Breast epithelium (tissue), 3 donors: Measurements from ENCODE around the gene TRAPPC10.

Experiments used
- POLR2A ChIP-seq: fragments of 450-650 bp; IDR thresholded peaks from one replicate; pipeline ENCODE4 v1.6.1; 2016; ENCODE audit warnings: antibody characterized with exemption, mild to moderate bottlenecking, moderate library complexity
- POLR2AphosphoS5 ChIP-seq, 3 donors: sonication (generic); formaldehyde crosslinking; IDR thresholded peaks; one replicate each; pipeline ENCODE4 v1.6.1; 2017; ENCODE audit warnings: antibody characterized with exemption in 3 of 3
- TF ChIP-seq, protein P1 (sequence below), 3 donors: fragments of 450-650 bp; IDR thresholded peaks; one replicate each; pipeline ENCODE4 v1.5.1; 2016 to 2017; ENCODE audit warnings: antibody characterized with exemption in 3 of 3, mild to moderate bottlenecking in 3 of 3, moderate library complexity in 3 of 3

DNA sequence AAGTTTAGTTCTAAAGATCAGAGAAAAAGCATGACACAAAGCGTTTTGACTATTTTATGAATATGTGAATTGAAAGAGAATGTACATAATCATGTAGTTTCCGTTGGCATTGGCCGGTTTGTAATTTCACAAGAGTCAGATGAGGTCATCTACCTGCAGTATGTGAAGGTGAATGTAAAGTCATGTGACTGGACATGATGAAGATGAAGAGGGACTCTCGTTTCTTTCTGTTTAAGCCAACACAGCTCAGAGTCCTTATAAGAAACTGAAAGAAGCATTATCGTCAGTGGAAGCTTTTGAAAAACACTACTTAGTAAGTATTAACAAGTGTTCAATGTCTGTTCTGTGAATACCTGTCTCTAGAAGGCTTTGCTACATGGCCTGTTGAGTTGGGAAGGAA is 64.2 kb downstream of the TRAPPC10 start:
- TF ChIP-seq POLR2AphosphoS5 (IDR thresholded peaks at IDR 0.05) (no peak), POLR2A (no peak)
- TF ChIP-seq, protein P1, sequence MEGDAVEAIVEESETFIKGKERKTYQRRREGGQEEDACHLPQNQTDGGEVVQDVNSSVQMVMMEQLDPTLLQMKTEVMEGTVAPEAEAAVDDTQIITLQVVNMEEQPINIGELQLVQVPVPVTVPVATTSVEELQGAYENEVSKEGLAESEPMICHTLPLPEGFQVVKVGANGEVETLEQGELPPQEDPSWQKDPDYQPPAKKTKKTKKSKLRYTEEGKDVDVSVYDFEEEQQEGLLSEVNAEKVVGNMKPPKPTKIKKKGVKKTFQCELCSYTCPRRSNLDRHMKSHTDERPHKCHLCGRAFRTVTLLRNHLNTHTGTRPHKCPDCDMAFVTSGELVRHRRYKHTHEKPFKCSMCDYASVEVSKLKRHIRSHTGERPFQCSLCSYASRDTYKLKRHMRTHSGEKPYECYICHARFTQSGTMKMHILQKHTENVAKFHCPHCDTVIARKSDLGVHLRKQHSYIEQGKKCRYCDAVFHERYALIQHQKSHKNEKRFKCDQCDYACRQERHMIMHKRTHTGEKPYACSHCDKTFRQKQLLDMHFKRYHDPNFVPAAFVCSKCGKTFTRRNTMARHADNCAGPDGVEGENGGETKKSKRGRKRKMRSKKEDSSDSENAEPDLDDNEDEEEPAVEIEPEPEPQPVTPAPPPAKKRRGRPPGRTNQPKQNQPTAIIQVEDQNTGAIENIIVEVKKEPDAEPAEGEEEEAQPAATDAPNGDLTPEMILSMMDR (IDR thresholded peaks at IDR 0.05), result no peak
